Neural cell (in vitro differentiated cells): Measurements from ENCODE around the gene MIF. TPM values are rescaled to one million over a fixed set of nuclear protein-coding genes. Genes with fewer than 3 reads are reported as not detected.

ENCODE experiments used
- H2AFZ ChIP-seq: fragments of 200-600, 300-800 bp; sonication (generic), shearing (Covaris generic); 2 replicates; pipeline ENCODE4 v1.6.0; 2014; ENCODE audit warnings: low read depth, mild to moderate bottlenecking, antibody characterized with exemption, low read length, moderate library complexity
- H3F3A ChIP-seq: fragments of 200-600 bp; shearing (Covaris generic); 2 replicates; pipeline ENCODE4 v1.6.1; 2016; ENCODE audit warnings: mild to moderate bottlenecking, moderate library complexity, mixed read lengths, antibody characterized with exemption, low read length; ENCODE audit not compliant: insufficient read depth, poor library complexity, severe bottlenecking
- H3K27ac ChIP-seq: fragments of 200-600, 300-800 bp; sonication (generic), shearing (Covaris generic); 2 replicates; pipeline ENCODE4 v1.5.1; 2014; ENCODE audit warnings: mild to moderate bottlenecking, low read length, moderate library complexity
- H3K27me3 ChIP-seq: fragments of 300-800, 200-600 bp; sonication (generic), shearing (Covaris generic); 2 replicates; pipeline ENCODE4 v1.6.0; 2014; ENCODE audit warnings: mild to moderate bottlenecking, low read depth, low read length, moderate library complexity; ENCODE audit not compliant: insufficient read depth
- H3K36me3 ChIP-seq: fragments of 300-800, 200-600 bp; sonication (generic), shearing (Covaris generic); 2 replicates; pipeline ENCODE4 v1.5.1; 2014; ENCODE audit warnings: mild to moderate bottlenecking, antibody characterized with exemption, low read length, moderate library complexity; ENCODE audit not compliant: insufficient read depth
- H3K4me2 ChIP-seq: fragments of 300-800, 200-600 bp; sonication (generic), shearing (Covaris generic); 2 replicates; pipeline ENCODE4 v1.6.0; 2014; ENCODE audit warnings: mild to moderate bottlenecking, low read length
- H3K4me3 ChIP-seq: fragments of 300-800, 200-600 bp; sonication (generic), shearing (Covaris generic); 2 replicates; pipeline ENCODE4 v1.5.1; 2014; ENCODE audit warnings: mild to moderate bottlenecking, low read length, moderate library complexity
- H3K79me2 ChIP-seq: fragments of 200-600 bp; shearing (Covaris generic); replicated peaks from 2 replicates; pipeline ENCODE4 v1.6.0; 2014; ENCODE audit warnings: mild to moderate bottlenecking, low read length, moderate library complexity; ENCODE audit not compliant: insufficient read depth
- H3K9ac ChIP-seq: fragments of 300-800, 200-600 bp; sonication (generic), shearing (Covaris generic); 2 replicates; pipeline ENCODE4 v1.6.1; 2016; ENCODE audit warnings: mild to moderate bottlenecking, low read length, mixed read lengths
- H3K9me2 ChIP-seq: fragments of 200-600 bp; shearing (Covaris generic); 2 replicates; pipeline ENCODE4 v1.6.1; 2016; ENCODE audit warnings: mild to moderate bottlenecking, low read length, mixed read lengths; ENCODE audit not compliant: insufficient read depth
- H3K9me3 ChIP-seq: fragments of 200-600, 300-800 bp; sonication (generic), shearing (Covaris generic); 2 replicates; pipeline ENCODE4 v1.6.1; 2016; ENCODE audit warnings: mild to moderate bottlenecking, mixed run types, low read length, moderate library complexity, mixed read lengths
- H4K20me1 ChIP-seq: fragments of 200-600 bp; shearing (Covaris generic); 2 replicates; pipeline ENCODE4 v1.6.1; 2016; ENCODE audit warnings: mild to moderate bottlenecking, mixed run types; ENCODE audit not compliant: insufficient read depth
- CTCF ChIP-seq: fragments of 450-650 bp; IDR thresholded peaks from 2 replicates; pipeline ENCODE4 v1.5.1; 2014; ENCODE audit warnings: antibody characterized with exemption, mild to moderate bottlenecking, moderate library complexity; ENCODE audit not compliant: poor library complexity, severe bottlenecking
- EZH2 ChIP-seq: fragments of 200-600, 300-800 bp; shearing (Covaris generic), sonication (generic); IDR thresholded peaks from 2 replicates; pipeline ENCODE4 v1.6.1; 2014; ENCODE audit warnings: antibody characterized with exemption, low read length, borderline replicate concordance, mild to moderate bottlenecking; ENCODE audit not compliant: insufficient read depth, poor library complexity, severe bottlenecking
- MXI1 ChIP-seq: fragments of 450-650 bp; conservative IDR thresholded peaks from 2 replicates; pipeline ENCODE4 v1.6.1; 2014; ENCODE audit warnings: antibody characterized with exemption, mild to moderate bottlenecking; ENCODE audit not compliant: poor library complexity, severe bottlenecking
- POLR2AphosphoS5 ChIP-seq: IDR thresholded peaks from 2 replicates; pipeline ENCODE4 v1.6.1; 2012
- RAD21 ChIP-seq: fragments of 450-650 bp; conservative IDR thresholded peaks from 2 replicates; pipeline ENCODE4 v1.6.1; 2014; ENCODE audit warnings: antibody characterized with exemption, mild to moderate bottlenecking, moderate library complexity
- REST ChIP-seq: IDR thresholded peaks from 2 replicates; pipeline ENCODE4 v1.6.1; 2012; ENCODE audit warnings: borderline replicate concordance
- SMC3 ChIP-seq: fragments of 450-650 bp; conservative IDR thresholded peaks from 2 replicates; pipeline ENCODE4 v1.6.1; 2014; ENCODE audit warnings: antibody characterized with exemption, mild to moderate bottlenecking, moderate library complexity; ENCODE audit not compliant: poor library complexity
- polyA plus RNA-seq: library from polyadenylated mRNA; depleted of rRNA; stranded (reverse); fragments of >200 nt; gene quantifications from 2 replicates; pipeline ENCODE4 v1.2.3, GENCODE V29; 2014

The MIF gene
- polyA plus RNA-seq, 1 donor from 2014 or later: 369 TPM

GRCh38 chr22:23874871-23875270, 19.3 kb upstream of the MIF start:
- H2AFZ ChIP-seq: no peak overlapping the region
- H3K79me2 ChIP-seq: no peaks in the 10 kb centered on the region
- H3K9me2 ChIP-seq: no peaks in the 10 kb centered on the region
- no peaks in the 10 kb centered on the region for H3K36me3 ChIP-seq
- no peak overlapping the region for H3K27ac ChIP-seq
- TF ChIP-seq REST (no peak), RAD21 (no peak), MXI1 (no peak), CTCF (no peak), POLR2AphosphoS5 (no peak), EZH2 (no peak)
- no peak overlapping the region for H3K4me3 ChIP-seq
- no peaks in the 10 kb centered on the region for H3K27me3 ChIP-seq
- H3K9me3 ChIP-seq: no peaks in the 10 kb centered on the region
- H3K4me2 ChIP-seq: no peak overlapping the region
- no peaks in the 10 kb centered on the region for H3F3A ChIP-seq
- H3K9ac ChIP-seq: no peak overlapping the region
- H4K20me1 ChIP-seq: no peaks in the 10 kb centered on the region

GRCh38 chr22:23875801-23876200, 18.4 kb upstream of the MIF start:
- H4K20me1 ChIP-seq: no peaks in the 10 kb centered on the region
- H3K27me3 ChIP-seq: no peaks in the 10 kb centered on the region
- no peak overlapping the region for H3K4me2 ChIP-seq
- no peaks in the 10 kb centered on the region for H3F3A ChIP-seq
- no peaks in the 10 kb centered on the region for H3K9me3 ChIP-seq
- TF ChIP-seq REST (no peak), RAD21 (no peak), SMC3 (no peak), POLR2AphosphoS5 (no peak), MXI1 (no peak)
- no peaks in the 10 kb centered on the region for H3K36me3 ChIP-seq
- no peaks in the 10 kb centered on the region for H3K9me2 ChIP-seq
- H3K4me3 ChIP-seq: no peak overlapping the region
- no peak overlapping the region for H3K9ac ChIP-seq
- no peaks in the 10 kb centered on the region for H3K79me2 ChIP-seq
- H3K27ac ChIP-seq: no peak overlapping the region
- no peak overlapping the region for H2AFZ ChIP-seq
